Measurements from ENCODE around the gene EXOC6B.

EXOC6B gene

DNA sequence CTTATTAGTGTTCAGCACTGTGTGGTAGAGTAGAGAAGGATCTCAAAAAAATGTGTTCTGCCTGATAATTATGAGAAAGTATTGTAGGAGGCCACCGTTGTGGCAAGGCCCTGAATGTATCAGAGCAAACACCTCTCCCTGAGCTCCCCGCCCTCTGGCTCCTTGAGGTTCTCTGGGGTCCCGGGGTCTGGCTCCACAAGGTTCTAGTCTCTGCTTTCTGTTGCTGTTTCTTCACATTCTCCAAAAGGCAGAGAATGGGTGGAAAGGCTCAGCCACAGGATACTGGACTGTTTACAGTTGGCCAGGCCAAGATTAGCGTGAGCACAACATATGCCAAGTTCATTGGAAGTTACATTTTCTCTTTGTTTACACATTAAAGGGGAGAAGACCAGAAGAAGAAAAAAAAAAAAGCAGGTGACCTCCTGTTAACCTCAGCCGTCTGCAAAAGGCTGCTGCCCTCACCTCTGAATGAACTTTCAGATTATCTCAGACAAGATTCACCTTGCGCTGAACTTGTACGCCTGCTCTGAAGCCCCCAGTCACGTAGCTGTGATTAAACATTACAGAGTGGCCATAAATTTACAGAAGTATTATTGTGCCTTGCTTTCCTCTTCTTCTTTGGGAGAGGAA, 621.6 kb downstream of the EXOC6B start:
- no peak for DNase-seq

DNA sequence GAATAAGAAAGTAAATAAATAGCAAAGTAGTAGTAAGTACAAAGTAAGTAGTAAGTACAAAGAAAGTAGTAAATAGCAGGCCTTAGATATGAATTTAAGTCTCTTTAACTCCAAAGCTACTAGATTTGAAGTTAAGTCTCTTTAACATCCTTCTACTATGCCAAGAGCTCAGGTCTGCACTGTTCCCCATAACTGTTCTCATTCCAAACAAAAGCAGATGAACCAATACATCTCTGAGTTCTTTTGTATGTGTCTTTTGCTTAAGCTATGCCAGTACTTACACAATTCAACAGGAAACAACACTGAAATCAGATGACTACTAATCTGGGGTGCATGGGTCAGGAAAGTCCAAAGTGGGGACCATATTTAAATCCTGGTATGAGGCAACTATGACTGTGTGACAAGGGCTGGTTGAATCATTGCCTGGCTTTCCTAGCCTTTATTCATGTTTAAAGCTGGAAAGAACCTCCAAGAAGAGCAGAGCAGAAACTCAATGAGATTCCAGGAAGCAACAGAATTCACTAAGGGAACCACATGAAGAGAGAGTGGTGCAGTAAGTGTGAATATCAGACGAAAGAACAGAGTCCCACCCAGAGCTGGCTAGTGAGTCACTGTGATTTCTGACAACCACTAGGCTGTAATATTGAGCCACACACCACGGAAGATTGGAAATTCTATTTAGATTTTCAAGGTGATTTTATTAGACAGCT, 627.1 kb downstream of the EXOC6B start:
- DNase-seq: no peak

DNA sequence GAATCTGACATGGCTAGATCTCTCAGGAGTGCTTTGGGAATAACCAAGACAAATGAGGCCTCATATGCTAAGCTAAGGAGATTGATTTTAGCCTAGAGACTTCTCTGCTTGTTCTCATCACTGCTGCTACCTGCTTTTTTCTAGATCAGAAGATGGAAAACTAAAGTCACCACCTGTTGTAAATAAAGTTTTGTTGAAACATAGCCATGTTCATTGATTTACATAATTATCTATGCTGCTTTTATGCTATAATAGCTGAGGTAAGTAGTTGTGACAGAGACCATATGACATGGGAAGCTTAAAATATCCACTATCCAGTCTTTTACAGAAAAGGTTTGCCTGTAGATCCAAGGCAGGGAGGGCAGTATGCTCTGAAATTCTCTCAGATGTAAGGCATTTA, 632.1 kb downstream of the EXOC6B start:
- DNase-seq: no peak

DNA sequence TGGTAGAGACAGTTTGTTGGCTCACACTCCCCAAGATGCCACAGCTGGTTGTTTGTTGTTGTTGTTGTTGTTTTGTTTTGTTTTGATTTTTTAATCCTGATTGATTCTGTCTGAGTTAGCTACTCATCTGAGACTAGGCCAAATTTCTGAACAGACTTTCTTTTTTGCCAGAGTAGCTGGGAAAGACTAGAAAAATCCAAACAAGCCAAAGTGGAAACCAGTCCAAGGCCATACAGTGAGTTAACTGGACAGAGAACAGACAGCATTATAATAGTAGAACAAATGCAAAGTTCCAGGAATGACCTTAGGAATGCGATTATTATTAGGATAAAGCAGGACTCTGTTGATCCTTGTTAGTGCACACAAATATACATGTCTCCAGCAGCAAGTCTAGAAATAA, 634.4 kb downstream of the EXOC6B start:
- no peak for DNase-seq

- DNase-seq: no peak
These were observed 640.6 kb downstream of the EXOC6B start for GRCh38 chr2:72185206-72185605.

DNA sequence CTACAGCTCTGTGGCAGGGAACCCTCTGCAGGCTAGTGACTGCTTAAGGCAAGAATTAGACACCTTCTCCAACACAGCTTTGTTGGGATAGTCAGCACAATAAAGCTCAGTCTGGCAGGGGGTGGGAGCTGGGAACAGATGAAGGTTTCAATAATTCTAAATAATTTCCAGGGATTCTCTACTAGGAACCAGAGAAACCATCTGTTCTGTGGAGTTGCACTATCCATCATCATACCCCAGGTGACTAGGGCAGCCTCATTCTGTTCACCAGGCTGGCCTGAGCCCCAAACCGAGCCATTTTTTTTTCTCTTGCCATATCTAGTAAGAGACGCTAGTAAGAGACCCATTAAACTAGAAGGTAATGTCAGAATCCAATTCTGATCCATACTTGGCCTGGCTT, 642.4 kb downstream of the EXOC6B start:
- DNase-seq: no peak

- DNase-seq: no peak
These were observed 642.8 kb downstream of the EXOC6B start for GRCh38 chr2:72183016-72183415.

DNA sequence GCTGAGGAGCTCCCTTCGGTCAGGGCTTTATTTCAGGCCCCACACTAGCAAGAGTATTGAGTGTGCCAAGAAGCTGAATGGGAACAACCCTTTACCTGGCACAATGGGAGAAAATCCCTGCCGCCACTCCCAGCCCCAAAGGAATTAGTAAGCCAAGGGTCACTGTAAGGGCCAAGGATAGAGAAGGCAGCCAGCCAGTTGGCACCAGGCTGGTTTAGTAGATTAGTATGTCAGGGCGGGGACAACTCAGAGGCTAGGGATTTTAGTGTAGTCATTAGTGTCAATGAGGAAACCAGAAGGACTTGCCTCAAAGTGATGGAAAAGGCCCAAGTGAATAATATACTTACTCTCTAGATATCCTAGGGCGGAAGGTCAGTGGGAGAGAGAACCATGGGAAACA, 643.3 kb downstream of the EXOC6B start:
- no peak for DNase-seq

DNA sequence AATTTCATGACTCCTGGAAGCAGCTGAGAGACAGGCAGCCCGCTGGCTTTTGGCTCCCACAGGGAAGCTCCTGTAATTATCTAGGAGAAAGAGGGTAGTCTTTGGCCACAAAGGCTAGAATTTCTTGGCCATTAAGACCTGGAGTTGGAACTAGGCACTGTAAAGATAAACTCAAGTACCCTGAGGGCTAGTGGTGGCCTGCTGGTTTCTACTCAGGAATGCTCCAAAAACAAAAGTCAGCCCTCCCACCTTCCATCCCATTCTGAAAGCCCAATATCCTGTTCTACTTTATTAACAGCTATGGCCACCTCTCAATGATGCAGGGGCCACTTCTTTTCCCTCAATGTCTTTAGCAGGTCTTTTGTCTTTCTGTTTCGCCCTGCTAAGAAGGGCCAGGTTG, 644.2 kb downstream of the EXOC6B start:
- DNase-seq: no peak

GRCh38 chr2:72180351-72180750, 645.5 kb downstream of the EXOC6B start:
- no peak for DNase-seq

- no peak for DNase-seq
These were observed 647.3 kb downstream of the EXOC6B start for GRCh38 chr2:72178551-72178950.

DNA sequence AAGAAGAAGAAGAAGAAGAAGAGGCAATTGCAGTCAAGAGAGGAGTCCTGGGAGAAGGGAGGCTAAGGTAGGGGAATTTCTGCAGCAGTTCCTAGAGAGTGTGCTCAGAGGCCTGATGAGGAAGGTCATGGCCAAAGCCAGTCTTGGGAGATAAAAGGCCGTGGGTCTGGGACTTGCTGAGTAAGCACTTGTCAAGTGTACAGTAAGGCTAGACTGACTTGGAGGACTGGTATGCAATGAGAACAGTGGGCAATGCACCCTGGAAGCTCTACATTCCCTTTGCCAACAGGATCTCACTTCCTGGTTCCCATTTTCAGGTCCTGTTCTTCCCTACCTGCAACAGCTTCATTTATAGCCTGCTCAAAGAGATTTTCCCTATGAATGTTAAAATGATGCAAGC, 649.6 kb downstream of the EXOC6B start:
- no peak for DNase-seq

- DNase-seq: no peak
These were observed 650.2 kb downstream of the EXOC6B start for GRCh38 chr2:72175636-72176035.

GRCh38 chr2:72173640-72174321, 652.1 kb downstream of the EXOC6B start:
- DNase-seq: no peak

GRCh38 chr2:72172478-72172877, 653.4 kb downstream of the EXOC6B start:
- no peak for DNase-seq

DNA sequence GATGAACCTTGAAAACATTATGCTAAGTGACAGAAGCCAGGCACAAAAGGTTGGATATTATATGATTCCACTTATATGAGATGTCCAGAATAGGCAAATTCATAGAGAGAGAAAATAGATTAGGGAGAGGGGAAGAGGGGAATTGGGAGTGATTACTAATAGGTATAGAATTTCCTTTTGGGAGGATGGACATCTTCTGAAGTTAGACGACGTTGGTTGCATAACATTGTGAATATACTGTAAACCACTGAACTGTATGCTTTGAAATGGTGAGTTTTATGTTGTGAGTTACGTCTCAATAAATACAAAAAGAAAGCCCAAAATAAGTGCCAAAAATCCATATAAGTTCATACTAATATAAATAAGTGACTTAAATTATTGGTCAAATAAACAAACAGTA, 659.6 kb downstream of the EXOC6B start:
- DNase-seq: no peak

DNA sequence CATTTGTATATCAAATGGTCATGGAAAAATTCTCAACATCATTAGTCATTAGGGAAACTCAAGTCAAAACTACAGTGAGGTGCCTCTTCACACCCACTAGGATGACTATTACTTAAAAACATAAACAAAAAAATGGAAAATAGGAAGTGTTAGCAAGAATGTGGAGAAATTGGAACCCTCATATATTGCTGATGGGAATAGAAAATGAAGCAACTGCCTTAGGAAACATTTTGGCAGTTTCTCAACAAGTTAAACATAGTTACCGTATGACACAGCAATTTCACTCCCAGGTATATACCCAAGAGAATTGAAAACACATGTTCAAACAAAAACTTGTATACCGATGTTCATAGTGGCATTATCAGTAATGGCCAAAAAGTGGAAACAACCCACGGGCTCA, 660.0 kb downstream of the EXOC6B start:
- DNase-seq: no peak

DNA sequence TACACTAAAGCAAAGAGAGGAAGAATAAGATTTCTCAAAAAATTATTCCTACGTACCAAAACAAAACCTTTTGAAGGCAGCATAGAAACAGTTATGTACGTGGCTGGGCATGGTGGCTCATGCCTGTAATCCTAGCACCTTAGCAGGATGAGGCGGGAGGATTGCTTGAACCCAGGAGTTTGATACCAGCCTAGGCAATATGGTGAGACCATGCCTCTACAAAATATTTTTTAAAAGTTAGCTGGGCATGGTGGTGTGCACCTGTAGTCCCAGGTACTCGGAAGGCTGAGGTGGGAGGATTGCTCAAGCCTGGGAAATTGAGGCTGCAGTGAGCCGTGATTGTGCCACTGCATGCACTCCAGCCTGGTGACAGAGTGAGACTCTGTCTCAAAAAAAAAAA, 663.3 kb downstream of the EXOC6B start:
- no peak for DNase-seq

- DNase-seq: no peak
These were observed 666.4 kb downstream of the EXOC6B start for GRCh38 chr2:72159211-72159993.

DNA sequence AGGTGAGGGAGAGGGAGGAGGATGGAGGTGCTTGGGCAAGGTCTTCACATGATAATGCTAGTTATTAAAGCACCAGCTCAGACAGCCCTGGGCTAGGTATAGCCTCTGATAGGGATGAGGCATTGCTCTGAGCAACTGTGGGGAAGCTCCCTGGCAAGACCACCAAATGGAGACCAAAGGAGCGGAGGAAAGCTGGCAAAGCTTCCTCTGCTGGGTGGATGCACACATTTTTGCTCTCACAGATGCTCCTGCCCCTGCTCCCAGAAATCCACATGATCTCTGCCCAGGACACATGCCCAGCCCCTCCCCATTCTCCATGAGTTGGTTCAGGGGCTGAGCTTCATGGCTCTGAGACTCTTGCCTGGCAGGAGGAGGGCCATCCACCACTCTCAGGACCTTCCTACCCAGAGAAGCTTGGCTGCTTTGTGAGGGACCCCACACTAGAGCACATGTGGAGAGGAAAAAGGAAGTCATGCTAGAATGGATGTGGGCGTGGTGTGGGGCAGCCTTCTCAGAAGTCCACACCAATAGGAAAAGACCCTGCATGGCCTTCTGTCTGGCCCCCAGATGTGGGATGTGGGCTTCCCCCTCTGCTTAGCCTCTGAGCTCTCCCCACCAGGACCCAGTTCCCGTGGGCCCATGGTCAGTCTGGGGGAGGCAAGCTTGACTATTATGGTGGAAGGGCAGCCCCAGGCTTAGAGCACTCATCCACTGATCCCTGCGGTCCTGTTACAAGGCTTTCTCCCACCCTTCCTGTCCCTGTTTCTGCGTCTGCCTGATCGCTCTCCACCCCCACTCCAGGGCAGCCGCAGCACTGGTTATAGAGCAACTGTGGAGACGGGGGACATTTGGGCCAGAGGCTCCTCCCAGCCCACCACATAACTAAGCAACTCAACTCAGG, 667.7 kb downstream of the EXOC6B start:
- no peak for DNase-seq

GRCh38 chr2:72156872-72157271, 669.0 kb downstream of the EXOC6B start:
- DNase-seq: no peak

- peak in 1 of 2 donors; percentile 5 for DNase-seq
These were observed 670.1 kb downstream of the EXOC6B start for GRCh38 chr2:72155737-72156136.

All from stimulated activated CD4-positive, alpha-beta T cell treated with anti-CD3 and anti-CD28 coated beads, Interleukin-2, amount 100 ng/mL, for 24 hours (primary cell).